ENCODE data around the gene BRMS1L.
"Not testable (repeated sequence)": the region's sequence is repeated elsewhere in the genome, so short reads cannot be mapped to it uniquely, and the experiment has no call there.

The BRMS1L gene

GRCh38 chr14:35821564-35822411 is 4.3 kb upstream of the BRMS1L start:
- no peak for DNase-seq (ENCODE audit: low read depth in 2 of 2)

GRCh38 chr14:35822501-35822900 is 3.6 kb upstream of the BRMS1L start:
- DNase-seq (ENCODE audit: low read depth in 2 of 2): no peak

DNA sequence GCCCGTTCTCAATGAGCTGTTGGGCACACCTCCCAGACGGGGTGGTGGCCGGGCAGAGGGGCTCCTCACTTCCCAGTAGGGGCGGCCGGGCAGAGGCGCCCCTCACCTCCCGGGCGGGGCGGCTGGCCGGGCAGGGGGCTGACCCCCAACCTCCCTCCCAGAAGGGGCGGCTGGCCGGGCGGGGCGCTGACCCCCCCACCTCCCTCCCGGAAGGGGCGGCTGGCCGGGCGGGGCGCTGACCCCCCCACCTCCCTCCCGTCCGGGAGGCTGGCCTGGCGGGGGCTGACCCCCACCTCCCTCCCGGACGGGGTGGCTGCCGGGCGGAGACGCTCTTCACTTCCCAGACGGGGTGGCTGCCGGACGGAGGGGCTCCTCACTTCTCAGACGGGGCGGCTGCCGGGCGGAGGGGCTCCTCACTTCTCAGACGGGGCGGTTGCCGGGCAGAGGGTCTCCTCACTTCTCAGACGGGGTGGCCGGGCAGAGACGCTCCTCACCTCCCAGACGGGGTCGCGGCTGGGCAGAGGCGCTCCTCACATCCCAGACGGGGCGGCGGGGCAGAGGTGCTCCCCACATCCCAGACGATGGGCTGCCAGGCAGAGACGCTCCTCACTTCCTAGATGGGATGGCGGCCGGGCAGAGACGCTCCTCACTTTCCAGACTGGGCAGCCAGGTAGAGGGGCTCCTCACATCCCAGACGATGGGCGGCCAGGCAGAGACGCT is 1.5 kb upstream of the BRMS1L start:
- DNase-seq (ENCODE audit: low read depth in 2 of 2): not testable (repeated sequence)

DNA sequence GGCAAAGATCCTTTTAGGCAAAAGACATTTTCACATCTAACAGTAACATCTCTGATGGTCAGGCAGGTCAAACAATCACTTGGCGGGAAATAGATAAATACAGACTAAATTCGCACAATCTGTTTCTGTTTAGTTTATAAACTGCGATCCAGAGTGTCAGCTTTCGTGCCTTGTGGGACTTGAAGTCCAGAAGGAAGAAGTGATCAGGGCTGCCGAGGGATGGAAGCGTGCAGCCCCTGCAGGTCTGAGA is 245 bp upstream of the BRMS1L start:
- no peak for DNase-seq (ENCODE audit: low read depth in 2 of 2)

GRCh38 chr14:35826952-35827416 is 846 bp downstream of the BRMS1L start:
- DNase-seq (ENCODE audit: low read depth in 2 of 2): no peak

GRCh38 chr14:35827678-35828472 is 1.7 kb downstream of the BRMS1L start:
- DNase-seq (ENCODE audit: low read depth in 2 of 2): no peak

- DNase-seq (ENCODE audit: low read depth in 2 of 2): no peak
These were observed 3.3 kb downstream of the BRMS1L start for GRCh38 chr14:35829449-35829848.

GRCh38 chr14:35835208-35835982 is 9.3 kb downstream of the BRMS1L start:
- DNase-seq (ENCODE audit: low read depth in 2 of 2): no peak

- not testable (repeated sequence) for DNase-seq (ENCODE audit: low read depth in 2 of 2)
These were observed 15.6 kb downstream of the BRMS1L start for GRCh38 chr14:35841704-35842103.

DNA sequence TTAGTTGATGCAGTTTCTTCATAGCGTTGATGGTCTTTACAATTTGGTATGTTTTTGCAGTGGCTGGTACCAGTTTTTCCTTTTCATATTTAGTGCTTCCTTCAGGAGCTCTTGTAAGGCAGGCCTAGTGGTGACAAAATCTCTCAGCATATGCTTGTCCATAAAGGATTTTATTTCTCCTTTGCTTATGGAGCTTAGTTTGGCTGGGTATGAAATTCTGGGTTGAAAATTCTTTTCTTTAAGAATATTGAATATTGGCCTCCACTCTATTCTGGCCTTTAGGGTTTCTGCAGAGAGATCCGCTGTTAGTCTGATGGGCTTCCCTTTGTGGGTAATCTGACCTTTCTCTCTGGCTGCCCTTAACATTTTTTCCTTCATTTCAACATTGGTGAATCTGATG is 16.1 kb downstream of the BRMS1L start:
- not testable (repeated sequence) for DNase-seq (ENCODE audit: low read depth in 2 of 2)

- DNase-seq (ENCODE audit: low read depth in 2 of 2): no peak
These were observed 18.4 kb downstream of the BRMS1L start for GRCh38 chr14:35844494-35844893.

DNA sequence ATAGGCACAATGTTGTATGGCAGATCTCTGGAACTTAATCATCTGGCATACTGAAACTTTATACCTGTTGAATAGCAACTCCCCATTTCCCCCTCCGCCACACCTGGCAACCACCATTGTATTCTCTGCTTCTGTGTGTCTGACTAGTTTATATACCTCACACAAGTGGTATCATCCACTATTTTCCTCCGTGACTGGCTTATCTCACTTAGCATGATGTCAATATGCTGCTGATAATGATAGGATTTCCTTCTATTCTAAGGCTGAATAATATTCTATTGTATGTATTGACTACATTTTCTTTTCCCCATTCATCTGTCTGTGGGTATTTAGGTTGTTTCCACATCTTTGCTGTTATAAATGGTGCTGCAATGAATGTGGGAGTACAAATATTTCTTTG is 21.5 kb downstream of the BRMS1L start:
- DNase-seq (ENCODE audit: low read depth in 2 of 2): no peak

GRCh38 chr14:35849122-35849521 is 23.0 kb downstream of the BRMS1L start:
- DNase-seq (ENCODE audit: low read depth in 2 of 2): no peak

DNA sequence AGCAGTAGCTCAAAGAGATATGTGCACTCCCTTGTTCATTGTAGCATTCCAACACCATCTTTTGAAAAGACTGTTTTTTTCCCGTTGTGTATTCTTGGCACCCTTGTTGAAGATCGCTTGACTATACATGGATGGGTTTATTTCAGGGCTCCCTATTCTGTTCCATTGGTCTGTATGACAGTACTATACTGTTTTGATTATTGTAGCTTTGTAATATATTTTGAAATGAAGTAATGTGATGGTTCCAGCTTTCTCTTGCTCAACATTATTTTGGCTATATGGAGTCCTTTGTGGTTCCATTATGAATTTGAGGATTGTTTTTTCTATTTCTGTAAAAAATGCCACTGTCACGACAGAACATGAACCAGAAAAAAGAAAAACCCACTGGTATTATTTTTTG is 25.7 kb downstream of the BRMS1L start:
- DNase-seq (ENCODE audit: low read depth in 2 of 2): no peak

DNA sequence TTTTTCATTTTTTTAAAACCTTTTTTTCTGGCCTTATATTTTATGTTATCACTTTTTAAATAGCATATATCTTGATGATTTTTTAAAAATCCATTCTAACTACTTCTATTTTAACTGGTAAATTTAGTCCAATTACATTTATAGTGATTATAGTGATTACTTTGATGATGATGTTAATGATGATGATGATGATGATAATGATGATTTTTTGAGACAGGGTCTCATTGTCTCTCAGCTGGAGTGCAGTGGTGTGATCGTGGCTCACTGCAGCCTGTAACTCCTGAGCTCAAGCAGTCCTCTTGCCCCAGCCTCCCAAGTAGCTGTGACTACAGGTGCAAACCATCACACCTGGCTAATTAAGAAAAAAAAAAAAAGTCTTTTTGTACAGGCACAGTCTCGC is 27.1 kb downstream of the BRMS1L start:
- no peak for DNase-seq (ENCODE audit: low read depth in 2 of 2)

DNA sequence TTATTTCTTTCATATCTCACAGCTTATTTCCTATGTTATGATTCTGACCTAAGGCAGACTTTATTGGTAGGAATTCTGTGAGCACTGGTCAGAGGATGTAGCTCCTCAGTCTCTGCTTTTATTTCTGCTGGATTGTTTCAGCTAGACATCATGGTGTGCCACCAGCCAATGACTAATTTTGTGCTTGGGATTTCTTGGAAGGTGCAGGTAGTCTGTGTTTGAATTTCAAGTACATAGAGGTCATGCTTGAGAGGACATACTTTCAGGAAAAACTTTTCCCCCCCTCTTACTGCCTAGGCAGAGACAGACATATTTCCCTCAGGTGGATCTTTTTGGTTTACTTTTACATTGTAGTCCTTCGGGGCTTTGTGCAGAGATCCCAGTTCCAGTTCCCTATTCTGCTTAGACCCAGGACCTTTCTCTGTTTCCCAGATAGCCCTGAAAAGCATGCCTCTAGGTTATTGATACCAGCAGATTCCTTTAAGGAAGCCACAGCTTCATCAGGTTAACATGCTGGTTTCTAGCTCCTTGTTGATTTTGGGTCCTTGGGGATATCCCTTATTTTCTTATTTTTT is 28.6 kb downstream of the BRMS1L start:
- no peak for DNase-seq (ENCODE audit: low read depth in 2 of 2)

GRCh38 chr14:35855876-35856481 is 29.8 kb downstream of the BRMS1L start:
- DNase-seq (ENCODE audit: low read depth in 2 of 2): no peak

DNA sequence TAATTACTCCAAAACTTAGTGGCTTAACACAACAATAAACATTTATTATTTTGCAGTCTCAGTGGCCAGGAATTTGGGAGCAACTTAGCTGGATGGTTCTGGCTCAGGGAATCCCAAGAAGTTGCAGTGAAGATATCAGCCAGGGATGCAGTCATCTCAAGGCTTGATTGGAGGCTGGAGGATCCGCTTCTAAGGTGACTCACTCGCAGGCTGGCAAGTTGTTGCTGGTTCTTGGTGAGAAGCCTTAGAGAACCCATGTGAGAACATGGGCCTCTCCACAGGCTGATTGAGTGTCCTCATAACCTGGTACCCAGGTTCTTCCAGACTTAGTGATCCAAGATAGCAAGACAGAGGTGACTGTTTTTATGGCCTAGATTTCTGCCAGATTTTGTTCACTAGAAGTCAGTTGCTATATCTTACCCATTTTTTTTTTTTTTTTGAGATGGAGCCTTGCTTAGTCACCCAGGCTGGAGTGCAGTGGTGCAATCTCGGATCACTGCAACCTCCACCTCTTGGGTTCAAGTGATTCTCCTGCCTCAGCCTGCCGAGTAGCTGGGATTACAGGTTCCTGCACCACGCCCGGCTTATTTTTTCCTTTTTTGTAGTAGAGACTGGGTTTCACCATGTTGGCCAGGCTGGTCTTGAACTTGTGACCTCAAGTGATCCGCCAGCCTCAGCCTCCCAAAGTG is 32.5 kb downstream of the BRMS1L start:
- DNase-seq (ENCODE audit: low read depth in 2 of 2): no peak

GRCh38 chr14:35861204-35861868 is 35.2 kb downstream of the BRMS1L start:
- no peak for DNase-seq (ENCODE audit: low read depth in 2 of 2)

Measured in activated CD4-positive, alpha-beta T cell treated with anti-CD3 and anti-CD28 coated beads for 24 hours (primary cell).